Neural progenitor cell (in vitro differentiated cells): ENCODE results near the gene DCTN2.

ENCODE experiments used
- EZH2 ChIP-seq: fragments of 200-600 bp; sonication (generic); IDR thresholded peaks from 2 replicates; pipeline ENCODE4 v1.6.1; 2017; ENCODE audit warnings: antibody characterized with exemption, mild to moderate bottlenecking, moderate library complexity
- EZH2phosphoT487 ChIP-seq: fragments of 200-600 bp; sonication (generic); IDR thresholded peaks from 2 replicates; pipeline ENCODE4 v1.6.1; 2017; ENCODE audit warnings: antibody characterized with exemption
- TF ChIP-seq, protein P1 (sequence below): fragments of 200-600 bp; sonication (generic); IDR thresholded peaks from 2 replicates; pipeline ENCODE4 v1.5.1; 2017; ENCODE audit warnings: antibody characterized with exemption, mild to moderate bottlenecking

DNA sequence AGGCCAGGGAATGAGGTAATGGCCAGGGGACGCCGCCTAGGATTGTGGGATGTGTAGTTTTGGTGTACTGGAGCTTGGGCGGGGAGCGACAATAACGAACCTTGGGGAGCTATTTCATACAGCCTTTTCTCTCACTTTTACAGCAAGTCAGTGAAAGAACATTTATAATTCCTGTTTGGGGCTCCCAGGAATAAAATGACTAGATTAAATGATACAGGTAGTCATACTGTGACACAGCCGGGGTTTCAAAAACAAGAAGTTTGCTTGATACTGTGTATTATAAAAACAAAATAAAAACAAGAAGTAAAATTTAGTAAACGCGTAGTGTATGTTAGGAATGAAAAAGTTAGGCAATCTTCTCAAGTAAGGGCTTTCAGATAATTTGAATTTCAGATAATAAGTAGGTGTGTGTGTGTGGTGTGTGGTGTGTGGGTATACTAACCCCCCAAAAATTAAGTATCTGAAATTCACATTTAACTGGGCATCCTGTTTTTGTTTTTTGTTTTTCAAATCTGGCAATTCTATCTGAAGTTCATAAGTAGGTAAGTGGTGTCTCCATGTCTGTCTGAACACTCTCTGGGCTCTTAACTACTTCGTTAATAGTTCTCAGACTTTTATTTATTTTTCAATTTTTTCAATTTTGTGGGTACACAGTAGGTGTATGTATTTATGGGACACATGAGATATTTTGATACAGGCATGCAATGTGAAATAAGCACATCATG, 458 bp upstream of the DCTN2 start:
- TF ChIP-seq, protein P1, sequence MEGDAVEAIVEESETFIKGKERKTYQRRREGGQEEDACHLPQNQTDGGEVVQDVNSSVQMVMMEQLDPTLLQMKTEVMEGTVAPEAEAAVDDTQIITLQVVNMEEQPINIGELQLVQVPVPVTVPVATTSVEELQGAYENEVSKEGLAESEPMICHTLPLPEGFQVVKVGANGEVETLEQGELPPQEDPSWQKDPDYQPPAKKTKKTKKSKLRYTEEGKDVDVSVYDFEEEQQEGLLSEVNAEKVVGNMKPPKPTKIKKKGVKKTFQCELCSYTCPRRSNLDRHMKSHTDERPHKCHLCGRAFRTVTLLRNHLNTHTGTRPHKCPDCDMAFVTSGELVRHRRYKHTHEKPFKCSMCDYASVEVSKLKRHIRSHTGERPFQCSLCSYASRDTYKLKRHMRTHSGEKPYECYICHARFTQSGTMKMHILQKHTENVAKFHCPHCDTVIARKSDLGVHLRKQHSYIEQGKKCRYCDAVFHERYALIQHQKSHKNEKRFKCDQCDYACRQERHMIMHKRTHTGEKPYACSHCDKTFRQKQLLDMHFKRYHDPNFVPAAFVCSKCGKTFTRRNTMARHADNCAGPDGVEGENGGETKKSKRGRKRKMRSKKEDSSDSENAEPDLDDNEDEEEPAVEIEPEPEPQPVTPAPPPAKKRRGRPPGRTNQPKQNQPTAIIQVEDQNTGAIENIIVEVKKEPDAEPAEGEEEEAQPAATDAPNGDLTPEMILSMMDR: no peak
- no peak for TF ChIP-seq EZH2
- TF ChIP-seq EZH2phosphoT487: no peak
